Measurements from ENCODE around the gene CD300H.
"Not testable (repeated sequence)": the region's sequence is repeated elsewhere in the genome, so short reads cannot be mapped to it uniquely, and the experiment has no call there.

CD300H gene

GRCh38 chr17:74584292-74585060 is 17.2 kb upstream of the CD300H start:
- DNase-seq (ENCODE audit: low spot score) = no peak

GRCh38 chr17:74582633-74583032 is 15.3 kb upstream of the CD300H start:
- DNase-seq (ENCODE audit: low spot score) = no peak

GRCh38 chr17:74579900-74580299 is 12.6 kb upstream of the CD300H start:
- no peak for DNase-seq (ENCODE audit: low spot score)

GRCh38 chr17:74578979-74579378 is 11.7 kb upstream of the CD300H start:
- no peak for DNase-seq (ENCODE audit: low spot score)

- no peak for DNase-seq (ENCODE audit: low spot score)
Measured at GRCh38 chr17:74574489-74575142, 7.3 kb upstream of the CD300H start.

GRCh38 chr17:74573635-74574034 is 6.3 kb upstream of the CD300H start:
- not testable (repeated sequence) for DNase-seq (ENCODE audit: low spot score)

- DNase-seq (ENCODE audit: low spot score) = no peak
Measured at GRCh38 chr17:74573169-74573568, 5.9 kb upstream of the CD300H start.

GRCh38 chr17:74571621-74572270 is 4.4 kb upstream of the CD300H start:
- no peak for DNase-seq (ENCODE audit: low spot score)

GRCh38 chr17:74569020-74570003 is 2.0 kb upstream of the CD300H start:
- peak; percentile 94 for DNase-seq (ENCODE audit: low spot score)

- no peak for DNase-seq (ENCODE audit: low spot score)
Measured at GRCh38 chr17:74568106-74568873, 981 bp upstream of the CD300H start.

GRCh38 chr17:74566132-74566753 is 1.1 kb downstream of the CD300H start:
- peak; percentile 56 for DNase-seq (ENCODE audit: low spot score)

GRCh38 chr17:74565126-74565525 is 2.2 kb downstream of the CD300H start:
- no peak for DNase-seq (ENCODE audit: low spot score)

GRCh38 chr17:74563358-74563757 is 4.0 kb downstream of the CD300H start:
- no peak for DNase-seq (ENCODE audit: low spot score)

- DNase-seq (ENCODE audit: low spot score) = no peak
Measured at GRCh38 chr17:74561586-74561985, 5.7 kb downstream of the CD300H start.

GRCh38 chr17:74558882-74559519 is 8.3 kb downstream of the CD300H start:
- no peak for DNase-seq (ENCODE audit: low spot score)

- not testable (repeated sequence) for DNase-seq (ENCODE audit: low spot score)
Measured at GRCh38 chr17:74558402-74558801, 8.9 kb downstream of the CD300H start.

GRCh38 chr17:74555427-74555940 is 11.8 kb downstream of the CD300H start:
- no peak for DNase-seq (ENCODE audit: low spot score)

- no peak for DNase-seq (ENCODE audit: low spot score)
Measured at GRCh38 chr17:74554909-74555308, 12.4 kb downstream of the CD300H start.

GRCh38 chr17:74552037-74552436 is 15.3 kb downstream of the CD300H start:
- DNase-seq (ENCODE audit: low spot score) = no peak

GRCh38 chr17:74550602-74551001 is 16.7 kb downstream of the CD300H start:
- DNase-seq (ENCODE audit: low spot score) = no peak

All from RKO (cell line).